HG02970 (cell line): ENCODE measurements around the gene TGM2.
A peak's percentile ranks its signal among the peaks of the same experiment; 100 is the strongest.

Experiments
- ATAC-seq: cut with Tn5 transposase; IDR thresholded peaks from one replicate; pipeline ENCODE4 v1.9.1; 2021; ENCODE audit warnings: mild to moderate bottlenecking, moderate library complexity, moderate number of reproducible peaks; ENCODE audit not compliant: unreplicated experiment, low FRiP score

Gene TGM2

DNA sequence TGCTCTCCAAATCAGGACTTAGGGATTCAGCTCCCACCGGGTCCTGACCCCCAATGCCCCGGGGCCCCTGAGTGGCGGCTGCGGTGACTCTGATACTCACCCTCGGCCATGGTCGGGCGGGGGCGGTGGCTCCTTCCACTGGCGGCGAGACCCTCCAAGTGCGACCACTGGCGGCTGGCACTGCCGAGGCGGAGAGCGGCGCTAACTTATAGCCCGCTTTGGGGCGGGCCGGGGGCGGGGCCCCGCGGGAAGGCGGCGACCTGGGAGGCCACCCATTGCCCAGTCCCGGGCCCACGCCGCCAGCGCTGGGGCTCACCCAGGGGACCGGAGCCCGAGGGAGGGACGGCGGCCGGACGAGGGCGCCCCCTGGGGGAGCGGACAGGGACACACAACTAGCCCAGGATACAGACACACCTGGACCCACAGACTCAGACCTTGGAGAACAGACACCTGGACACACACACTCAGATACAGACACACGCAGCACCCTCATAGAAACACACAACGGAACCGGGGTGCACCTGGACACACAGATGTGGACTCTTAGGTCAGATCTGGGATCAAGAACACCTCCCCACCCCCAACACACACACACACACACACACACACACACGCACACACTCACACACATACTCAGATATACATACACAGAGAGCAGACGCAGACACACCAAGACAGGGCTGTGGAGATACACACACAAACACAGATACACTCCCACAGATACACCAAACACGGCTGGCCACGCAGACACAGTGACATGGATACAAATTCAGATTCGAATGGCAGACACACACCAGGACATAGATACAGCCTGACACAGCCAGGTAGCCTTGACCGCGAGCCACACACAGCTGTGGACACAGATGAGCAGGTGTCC lies at the start of gene TGM2:
TSS of gene TGM2 (minus strand) at position 182 of the 877 bp plus-strand sequence. CDS start at position 110, 72 bp downstream.
- peak; percentile 67 for ATAC-seq

DNA sequence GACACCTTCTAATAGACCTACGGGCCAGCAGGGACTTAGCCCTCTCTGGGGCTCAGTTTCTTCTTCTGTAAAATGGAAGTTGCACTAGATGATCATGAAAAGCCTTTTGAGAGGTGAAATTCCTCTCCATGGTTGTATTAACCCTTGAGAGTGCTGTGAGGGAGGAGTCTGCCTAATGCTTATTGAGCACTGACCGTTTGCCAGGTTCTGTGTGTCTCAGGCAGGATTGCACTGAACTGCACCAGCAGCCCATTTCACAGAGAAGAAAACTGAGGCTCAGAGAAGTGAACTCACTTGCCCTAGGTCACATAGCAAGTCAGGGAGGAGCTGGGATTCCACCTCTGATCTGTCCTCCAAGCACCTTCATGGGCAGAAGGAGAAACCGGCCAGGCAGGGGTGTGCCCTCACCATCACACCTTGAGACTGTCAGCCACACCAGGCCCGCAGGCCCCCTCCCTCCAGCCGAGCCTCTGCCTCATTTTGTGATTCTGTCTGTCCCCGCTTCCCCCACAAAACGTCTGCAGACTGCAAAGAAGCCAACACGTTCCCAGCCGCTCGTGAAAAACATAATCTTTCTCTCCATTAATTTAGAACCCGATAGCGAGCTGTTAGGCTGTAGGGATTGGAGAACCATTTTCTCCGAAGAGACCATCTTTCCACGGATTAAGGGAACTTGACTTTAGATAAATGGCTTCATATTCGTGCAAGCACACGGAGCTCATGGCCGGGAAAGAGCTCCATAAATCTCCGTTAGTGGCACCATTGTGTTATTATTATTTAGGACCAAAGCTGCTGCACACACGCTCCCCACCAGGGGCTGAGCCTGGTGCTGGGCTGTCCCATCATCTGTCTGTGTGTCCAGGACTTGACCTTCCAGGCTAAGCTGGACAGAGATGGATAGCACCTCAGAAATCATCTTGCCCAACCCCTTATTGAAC lies 49.5 kb upstream of the TGM2 start:
- ATAC-seq: no peak

DNA sequence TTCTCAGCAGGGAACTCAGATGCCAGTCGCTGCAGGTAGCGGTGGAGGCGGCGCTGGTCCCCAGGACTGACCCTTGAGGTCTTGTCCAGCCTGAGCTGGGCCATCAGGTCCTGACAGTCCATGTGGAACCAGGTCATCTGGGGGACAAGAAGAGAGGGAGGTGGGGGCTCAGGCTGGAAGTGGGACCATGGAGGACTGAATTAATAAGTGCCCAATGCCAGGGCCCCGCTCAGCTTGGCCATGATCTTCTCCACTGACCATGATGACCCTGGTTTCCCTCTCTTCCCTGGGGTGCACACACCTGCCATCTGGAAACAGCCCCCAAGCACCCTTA lies 48.5 kb upstream of the TGM2 start:
- no peak for ATAC-seq

DNA sequence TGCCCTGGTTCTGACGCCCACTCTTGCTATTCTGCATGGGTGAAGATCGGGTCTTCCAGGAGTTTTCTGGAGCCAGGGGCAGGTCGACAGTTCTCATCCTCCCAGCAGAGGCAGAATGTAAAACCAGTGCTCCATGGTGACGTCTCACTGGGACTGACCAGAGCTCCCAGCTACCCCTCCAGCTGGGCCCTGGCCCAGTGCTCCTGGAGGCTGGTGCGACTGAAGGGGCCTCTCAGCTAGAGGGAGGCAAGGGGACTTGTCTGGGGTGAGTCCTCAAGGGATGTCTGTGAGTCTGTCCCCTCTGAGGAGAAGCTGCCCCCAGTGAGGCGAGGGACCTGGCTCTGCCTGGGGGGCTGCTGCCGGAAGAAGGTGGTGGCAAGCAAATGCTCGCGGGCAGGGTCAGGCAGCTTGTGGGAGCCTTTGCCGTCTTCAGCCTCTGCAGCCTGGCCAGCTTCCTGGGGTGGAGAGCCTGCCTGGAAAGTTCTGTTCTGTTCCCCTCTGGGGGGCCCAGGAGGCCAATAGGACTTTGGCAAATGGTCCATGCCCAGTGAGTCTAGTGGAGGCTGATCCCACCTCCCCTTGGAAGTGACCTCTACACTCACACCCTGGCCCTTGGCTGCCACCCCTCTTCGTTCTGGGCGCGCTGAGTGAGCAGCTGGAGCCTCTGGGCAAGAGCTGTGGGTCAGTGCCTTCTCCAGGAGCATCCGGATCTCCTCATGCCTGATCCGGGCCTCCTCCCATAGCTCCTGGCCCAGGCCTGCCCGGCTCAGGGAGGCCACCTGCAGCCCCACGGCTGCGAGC lies 47.9 kb upstream of the TGM2 start:
- ATAC-seq: no peak

DNA sequence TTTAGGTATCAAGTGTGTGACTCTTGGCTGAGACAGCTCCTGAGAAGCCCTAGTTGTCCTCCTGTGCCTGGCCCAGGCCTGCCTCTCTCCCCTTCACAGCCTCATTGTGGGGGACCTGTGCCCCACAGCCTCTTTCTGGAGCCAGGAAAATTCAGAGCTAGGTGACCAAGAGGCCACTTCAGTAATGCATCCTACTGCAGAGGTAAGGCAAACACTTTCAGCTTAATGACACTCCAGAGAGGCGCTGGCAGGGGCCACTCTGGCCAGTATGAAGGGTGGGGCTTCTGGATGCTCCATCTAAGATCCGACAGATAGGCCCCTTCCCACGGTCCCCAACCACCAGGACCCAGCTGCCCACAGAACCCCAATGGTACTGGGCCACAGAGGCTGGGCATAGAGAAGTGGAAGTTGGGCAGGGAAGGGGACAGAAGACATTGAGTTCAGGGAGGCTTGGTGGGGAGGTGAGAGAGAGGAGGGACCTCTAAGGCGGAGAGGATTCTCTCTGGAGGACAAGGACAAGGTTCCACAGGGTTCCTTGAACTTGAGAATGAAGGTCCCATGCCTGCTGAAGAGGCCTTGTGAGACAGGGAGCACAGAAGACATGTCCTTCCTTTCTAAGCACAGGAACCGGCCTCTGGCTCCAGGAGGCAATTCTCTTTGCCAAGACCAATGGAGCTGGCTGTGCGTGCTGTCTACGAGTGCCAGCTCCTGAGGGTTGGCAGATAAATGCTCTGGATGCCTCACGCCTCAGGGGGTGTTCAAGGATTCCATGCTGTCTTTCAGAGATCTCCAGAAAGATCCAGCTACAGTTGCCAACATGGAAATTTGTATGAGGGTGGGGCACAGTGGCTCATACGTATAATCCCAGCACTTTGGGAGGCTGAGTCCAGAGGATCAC lies 46.4 kb upstream of the TGM2 start:
- no peak for ATAC-seq

DNA sequence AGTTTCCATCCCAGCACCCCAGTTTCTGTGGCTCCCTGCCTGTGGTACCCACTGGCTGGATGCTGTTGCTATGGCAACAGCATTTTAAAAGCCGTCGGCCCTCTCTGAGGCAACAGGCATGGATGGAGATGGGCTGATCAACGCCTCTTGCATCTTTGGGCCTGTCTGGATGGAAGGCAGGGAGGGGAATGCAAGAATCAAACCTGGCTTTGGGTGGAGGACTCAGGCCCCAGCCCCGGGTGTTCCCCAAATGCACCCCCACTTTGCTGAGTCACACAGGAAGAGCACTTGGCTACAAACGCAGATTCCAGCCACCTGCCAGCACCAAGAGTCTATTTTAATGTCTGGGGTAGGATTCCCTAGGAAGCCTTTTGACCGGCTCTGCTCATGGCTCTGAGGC lies 45.7 kb upstream of the TGM2 start:
- ATAC-seq: no peak

DNA sequence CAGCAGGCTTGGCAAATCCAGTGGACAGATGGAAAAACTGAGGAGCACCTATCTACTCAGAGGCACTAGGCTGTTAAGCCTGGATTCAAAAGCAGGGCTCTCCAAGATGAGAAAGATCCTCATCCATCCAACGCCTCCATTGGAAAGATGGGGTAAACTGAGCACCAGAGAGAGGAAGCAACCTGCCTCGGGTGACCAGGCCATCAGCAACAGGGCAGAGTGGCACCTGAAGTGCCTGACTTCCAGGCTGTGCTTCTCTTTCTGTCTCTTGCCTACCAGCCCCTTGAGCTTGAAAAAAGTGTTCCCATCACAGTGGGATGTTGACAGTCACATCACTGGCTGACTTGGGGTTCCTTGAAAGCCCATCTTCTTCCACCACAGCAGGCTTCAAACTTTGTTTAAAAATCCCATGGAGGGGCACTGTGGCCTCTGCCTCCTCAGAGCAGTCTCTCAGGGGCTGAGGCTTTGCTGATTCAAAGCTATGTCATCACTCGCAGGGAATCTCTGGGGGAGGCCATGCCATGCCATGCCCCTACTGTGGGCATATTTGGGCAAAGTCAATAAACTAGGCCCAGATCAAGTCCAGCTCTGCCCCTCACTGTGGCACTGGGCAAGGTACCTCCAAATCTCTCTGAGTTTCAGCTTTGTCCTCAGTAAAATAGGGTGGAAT lies 44.8 kb upstream of the TGM2 start:
- ATAC-seq: no peak

DNA sequence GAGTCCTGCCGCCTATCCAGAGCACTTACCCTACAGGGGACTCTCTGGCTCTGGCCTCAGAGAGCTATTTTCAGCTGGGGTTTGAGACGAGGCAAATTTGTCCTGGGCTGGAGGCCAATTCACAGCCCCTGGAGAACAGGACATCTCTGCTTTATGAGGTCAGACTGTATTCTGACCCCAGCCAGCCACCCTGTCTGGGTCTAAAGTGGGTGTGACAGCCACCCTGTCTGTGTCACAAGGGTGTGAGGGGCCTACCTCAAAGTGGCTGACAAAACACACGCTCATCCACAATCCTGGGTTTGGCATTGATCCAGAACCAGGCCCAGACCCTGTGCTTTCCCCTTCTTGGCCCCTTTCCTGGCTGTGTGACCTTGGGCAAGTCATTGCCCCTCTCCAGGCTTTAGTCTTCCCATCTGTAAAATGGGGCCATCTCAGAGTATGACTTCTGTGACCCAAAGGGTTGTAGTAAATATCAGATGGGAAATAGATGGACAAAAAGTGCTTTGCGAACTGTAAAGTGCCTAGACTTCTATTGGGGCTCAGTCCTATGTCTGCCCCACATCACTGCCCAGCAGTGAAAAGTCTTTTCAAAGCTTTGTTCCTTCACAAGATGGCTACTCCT lies 44.1 kb upstream of the TGM2 start:
- ATAC-seq: no peak

DNA sequence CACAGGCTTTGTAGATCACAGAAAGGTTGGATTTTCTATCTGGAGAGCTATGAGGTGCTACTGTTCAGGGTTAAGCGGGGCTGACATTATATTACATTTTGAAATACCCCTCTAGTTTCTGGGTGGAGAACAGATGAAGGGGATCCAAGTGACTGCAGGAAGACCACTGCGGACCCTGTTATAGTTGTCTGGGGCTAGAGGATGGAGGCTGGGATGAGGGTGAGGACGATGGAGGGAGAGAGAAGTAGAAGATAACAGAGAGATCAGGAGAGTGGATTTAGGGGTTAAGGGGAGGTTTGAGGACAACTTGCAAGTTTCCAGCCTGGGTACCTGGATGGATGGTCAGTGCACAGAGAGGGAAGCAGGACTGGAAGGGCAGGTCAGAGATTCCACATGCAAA lies 43.5 kb upstream of the TGM2 start:
- ATAC-seq: no peak

DNA sequence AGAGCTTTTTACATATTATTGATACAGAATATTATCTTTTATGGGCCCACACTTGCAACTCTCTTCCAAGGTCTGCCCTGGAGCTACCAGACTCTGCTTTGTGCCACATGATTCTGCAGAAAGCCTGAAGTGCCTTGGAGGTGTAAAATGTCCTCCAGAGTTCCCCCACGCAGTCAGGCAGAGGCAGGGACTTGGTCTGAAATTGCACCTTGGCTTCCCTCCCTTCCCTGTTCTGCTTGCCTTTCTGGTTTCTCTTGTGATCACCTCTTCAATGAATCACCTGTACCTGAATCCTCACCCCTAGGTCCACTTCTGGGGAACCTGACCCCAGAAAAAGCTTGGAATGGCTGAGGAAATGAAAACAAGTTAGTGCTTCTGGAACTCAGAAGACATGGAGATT lies 43.0 kb upstream of the TGM2 start:
- ATAC-seq: no peak

DNA sequence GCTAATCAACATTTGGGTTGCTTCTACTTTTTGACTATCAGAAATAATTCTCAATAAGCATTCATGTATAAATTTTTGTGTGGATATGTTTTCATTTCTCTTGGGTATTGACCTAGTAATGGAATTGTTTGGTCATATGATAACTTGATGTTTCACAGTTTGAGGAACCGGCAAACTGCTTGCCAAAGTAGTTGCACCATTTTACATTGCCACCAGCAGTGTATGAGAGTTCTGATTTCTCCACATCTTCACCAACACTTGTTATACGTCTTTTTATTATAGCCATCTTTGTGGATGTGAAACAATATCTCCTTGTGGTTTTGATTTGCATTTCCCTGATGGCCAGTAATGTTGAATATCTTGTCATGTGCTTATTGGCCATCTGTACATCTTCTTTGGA lies 42.6 kb upstream of the TGM2 start:
- ATAC-seq: no peak

DNA sequence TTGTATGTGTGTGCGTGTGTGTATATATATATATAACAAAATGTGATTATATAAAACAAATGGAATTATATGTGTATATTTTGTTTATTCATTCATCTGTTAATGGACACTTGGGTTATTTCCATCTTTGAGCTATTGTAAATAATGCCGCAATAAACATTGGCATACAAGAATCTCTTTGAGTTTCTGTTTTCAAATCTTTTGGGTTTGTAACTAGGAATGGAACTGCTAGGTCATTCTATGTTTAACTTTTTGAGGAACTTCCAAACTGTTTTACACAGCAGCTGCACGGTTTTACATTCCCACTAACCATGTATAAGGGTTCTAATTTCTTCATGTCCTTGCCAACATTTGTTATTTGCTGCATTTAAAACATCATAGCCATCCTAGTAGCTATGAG lies 39.9 kb upstream of the TGM2 start:
- ATAC-seq: no peak

DNA sequence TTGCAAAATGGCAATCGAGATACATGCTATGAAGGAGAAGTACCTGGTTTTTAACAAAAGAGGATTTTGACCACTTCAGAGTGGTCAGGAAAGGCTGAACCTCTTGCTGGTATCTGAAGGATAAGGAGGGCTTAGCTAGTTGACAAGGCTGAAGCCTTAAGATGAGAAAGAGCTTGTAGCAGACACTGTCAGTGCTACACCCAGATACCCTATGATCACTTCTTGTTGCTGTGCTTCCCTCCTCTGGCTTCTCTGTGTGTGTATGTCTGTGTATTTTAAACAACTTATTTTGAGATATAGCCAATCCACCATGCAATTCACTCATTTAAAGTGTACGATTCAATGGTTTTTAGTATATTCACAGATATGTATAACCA lies 38.9 kb upstream of the TGM2 start:
- no peak for ATAC-seq

DNA sequence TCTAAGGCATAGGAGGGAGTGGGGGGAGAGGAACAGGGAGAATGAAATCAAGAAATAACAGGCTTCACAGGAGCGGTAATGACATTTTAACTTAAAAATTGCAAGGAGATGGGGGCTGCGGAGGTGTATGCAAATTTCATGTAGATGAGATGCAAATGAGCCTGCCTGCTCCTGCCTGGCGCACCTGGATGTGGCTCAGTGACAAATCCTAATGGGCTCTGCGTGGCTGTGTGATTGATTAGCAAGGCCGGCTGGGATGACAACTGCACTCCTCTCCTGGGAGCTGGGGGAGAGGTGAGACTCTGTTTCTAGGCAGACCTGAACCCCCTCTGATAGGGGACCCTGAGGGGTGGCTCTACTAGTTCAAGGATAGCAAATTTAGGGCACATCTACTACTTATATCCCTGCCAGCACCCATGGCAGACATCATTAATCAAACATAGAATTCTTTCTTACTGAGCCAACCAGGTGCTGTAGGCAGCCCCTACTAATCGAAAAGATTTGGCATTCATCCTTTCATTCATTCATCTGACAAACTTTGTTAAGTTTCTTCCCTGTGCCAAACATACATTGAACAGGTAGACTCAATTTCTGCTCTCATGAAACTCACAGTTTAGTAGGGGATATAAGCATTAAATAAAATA lies 38.4 kb upstream of the TGM2 start:
- ATAC-seq: no peak

DNA sequence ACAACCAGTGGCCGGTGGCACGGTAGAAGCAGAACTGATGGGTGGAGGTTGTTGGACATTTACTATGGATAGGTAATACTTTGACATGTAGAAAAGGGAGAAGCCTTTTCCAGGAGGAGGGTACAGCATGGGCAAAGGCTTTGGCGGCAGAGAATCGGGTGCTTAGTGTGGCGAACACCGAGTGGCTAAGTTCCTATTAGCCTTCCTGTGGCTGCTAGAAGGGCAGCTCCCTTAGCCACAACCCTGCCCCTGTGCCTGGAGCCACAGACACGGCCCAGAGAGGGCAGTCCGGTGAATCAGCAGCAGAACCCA lies 37.9 kb upstream of the TGM2 start:
- no peak for ATAC-seq

DNA sequence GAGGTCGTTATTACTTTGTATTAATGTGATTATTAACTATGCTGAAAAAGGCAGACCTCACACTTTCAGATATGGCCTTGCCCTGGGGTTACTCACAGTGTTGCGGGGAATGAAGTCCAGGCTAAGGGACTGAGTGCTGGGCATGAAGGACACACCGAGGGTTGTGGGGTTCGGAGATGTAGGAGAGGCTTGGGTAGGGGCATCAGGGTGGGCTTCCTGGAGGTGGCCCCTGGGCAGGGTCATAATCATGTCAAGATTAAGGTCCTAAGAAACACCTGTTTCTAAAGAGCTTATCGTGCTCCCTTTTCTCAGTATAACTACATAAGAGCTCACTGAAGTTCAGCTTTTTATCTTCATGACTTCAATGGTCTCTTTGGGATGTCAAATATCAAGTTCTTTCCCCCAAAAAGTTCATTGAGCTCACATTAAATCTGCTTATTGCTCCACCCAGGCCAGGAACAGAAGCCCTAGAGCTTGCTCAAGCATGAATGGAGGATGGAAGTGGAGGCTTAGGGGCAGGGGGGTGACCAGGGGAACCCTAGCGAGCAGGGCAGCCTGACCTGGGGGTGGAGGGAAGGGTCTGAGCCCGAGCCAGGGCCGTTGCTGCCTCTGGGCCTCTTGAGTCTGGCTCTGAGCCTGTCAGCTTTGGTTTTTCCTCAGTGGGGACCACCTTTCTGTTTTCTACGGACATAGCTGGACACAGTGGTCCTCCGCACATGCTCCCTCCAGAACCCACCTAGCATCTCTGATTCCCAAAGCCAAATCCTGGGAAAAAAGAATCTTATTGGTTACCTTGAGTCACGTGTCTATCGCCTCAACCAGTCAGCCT lies 37.3 kb upstream of the TGM2 start:
- ATAC-seq: no peak

DNA sequence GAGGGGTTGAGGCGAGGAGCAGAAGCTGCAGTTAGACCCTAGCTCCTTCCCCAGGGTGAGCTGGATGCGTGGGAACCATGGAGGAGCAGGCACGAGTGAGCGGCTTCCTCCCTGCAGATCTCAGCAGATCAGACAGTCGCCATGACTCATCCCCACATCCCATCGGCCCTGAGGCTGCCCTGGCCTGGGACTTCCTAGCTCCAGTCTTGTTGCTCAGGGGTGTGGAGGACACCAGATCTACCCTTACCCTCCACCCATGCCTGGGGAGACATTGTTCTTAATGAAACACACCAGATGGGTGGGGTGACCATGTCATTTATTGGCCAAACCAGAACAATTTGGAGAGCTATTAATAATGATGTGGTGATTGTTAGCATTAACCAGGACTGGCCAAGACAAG lies 36.3 kb upstream of the TGM2 start:
- no peak for ATAC-seq

DNA sequence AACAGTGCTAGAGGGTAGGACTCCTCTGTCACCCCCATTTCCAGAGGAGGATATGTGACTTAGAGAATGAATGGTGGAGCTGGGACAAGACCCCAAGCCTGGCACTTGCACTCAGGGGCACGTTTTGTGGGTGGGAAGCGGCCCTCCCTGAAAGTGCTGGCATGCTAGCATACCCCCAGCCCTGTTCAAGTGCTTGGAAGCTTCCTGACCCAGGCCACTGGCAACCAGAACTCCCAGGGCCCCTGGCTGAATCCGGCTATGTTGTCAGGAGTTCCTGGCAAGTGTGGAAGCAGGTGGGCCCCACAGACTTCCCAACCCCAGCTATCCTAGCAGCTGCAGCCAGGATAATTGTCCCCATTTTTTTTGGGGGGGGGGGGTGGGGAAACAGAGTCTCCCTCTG lies 35.6 kb upstream of the TGM2 start:
- ATAC-seq: no peak
